Mesodermal cell (in vitro differentiated cells): ENCODE measurements around the gene CTXN1.

Experiments used
- H3K27ac ChIP-seq: 2 replicates; pipeline ENCODE4 v1.7.0; 2013; ENCODE audit warnings: mild to moderate bottlenecking, low read depth, low read length, moderate library complexity; ENCODE audit not compliant: severe bottlenecking
- H3K36me3 ChIP-seq: 2 replicates; pipeline ENCODE4 v1.7.1; 2013; ENCODE audit warnings: mild to moderate bottlenecking, low read length, moderate library complexity; ENCODE audit not compliant: control insufficient read depth, insufficient read depth
- H3K4me1 ChIP-seq: one replicate; pipeline ENCODE4 v1.7.1; 2013; ENCODE audit warnings: mild to moderate bottlenecking, low read length; ENCODE audit not compliant: insufficient read depth, control insufficient read depth, poor library complexity, severe bottlenecking
- H3K4me3 ChIP-seq: 2 replicates; pipeline ENCODE4 v1.7.0; 2013; ENCODE audit warnings: low read length, control low read depth, mild to moderate bottlenecking; ENCODE audit not compliant: insufficient read depth, poor library complexity, severe bottlenecking; ENCODE audit errors: extremely low read depth
- H3K9me3 ChIP-seq: 2 replicates; pipeline ENCODE4 v1.7.1; 2013; ENCODE audit warnings: mild to moderate bottlenecking, low read length, moderate library complexity; ENCODE audit not compliant: control insufficient read depth
- WGBS, 2 experiments: methylation state at CpG; one replicate each; pipeline ENCODE4 v1.1.5; 2013; ENCODE audit warnings: missing lambda C conversion rate in 2 of 2; ENCODE audit not compliant: insufficient coverage in 2 of 2; 5-methylcytosine and 5-hydroxymethylcytosine counted together

The CTXN1 gene

DNA sequence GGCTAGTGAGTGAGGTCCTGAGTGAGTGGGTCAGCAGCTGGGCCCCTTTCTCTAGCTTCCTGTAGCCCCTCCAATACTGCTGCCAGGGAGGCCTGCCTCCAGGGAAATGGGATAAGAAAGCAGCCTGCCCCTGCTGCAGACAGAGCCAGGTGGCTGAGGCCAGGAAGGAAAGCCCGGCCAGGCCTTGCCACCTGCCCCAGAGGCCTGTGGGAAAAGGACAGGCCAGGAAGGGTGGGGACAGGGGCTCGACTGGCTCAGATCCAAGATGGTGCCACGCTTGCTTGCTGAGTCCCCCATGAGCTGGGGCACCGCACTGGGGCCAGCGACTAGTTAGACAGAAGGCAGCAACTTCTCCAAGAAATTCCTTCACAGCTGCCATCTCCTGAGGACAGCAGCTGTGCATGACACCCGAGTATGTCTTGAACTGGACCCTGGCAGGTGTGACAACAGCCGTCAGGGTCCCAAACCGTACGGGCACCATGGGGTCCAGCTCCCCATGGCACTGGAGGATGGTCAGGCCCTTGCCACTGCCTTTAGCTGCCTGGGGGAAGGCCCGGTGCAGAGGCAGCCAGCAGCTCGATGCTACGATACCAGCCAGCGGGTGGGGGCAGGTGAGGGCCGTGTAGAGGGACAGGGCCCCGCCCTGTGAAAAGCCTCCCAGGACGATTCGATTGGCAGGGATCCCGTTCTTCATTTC is 46.7 kb downstream of the CTXN1 start:
- 89 to 94% methylated on average over 15 to 17 of the region's 18 CpGs for WGBS, 2 experiments
- H3K9me3 ChIP-seq, result no peaks in the 10 kb centered on the region
- no peak overlapping the region for H3K4me3 ChIP-seq
- H3K27ac ChIP-seq, result no peak overlapping the region
- H3K36me3 ChIP-seq, result no peaks in the 10 kb centered on the region
- no peaks in the 10 kb centered on the region for H3K4me1 ChIP-seq

DNA sequence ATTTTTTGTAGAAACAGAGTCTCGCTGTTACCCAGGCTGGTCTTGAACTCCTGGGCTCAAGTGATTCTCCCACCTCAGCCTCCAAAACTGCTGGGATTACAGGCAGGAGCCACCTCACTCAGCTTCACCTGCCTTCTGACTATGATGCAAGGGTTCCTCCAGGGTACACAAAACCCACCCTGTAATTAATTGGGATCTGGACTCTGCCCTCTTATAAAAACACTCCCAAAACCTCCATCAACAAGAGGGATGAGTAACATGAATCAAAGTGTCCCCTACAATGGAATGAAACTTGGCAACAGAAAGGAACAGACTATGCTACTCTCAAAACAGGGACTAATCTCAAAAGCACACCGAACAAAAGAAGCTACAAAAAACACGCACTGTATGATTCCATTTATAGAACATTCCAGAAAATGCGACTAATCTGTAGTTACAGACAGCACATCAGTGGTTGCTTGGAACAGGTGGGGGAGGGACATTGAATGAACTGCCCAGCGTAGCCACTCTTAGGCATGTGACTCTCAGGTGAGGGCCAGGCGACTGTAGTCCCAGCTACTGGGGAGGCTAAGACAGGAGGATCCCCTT is 48.6 kb downstream of the CTXN1 start:
- H3K4me1 ChIP-seq, result peaks cover 3% of the 10 kb centered on the region
- no peaks in the 10 kb centered on the region for H3K36me3 ChIP-seq
- no peak overlapping the region for H3K4me3 ChIP-seq
- 84 to 88% methylated on average over 3 to 5 of the region's 6 CpGs for WGBS, 2 experiments
- H3K9me3 ChIP-seq, result no peaks in the 10 kb centered on the region
- H3K27ac ChIP-seq, result no peak overlapping the region

DNA sequence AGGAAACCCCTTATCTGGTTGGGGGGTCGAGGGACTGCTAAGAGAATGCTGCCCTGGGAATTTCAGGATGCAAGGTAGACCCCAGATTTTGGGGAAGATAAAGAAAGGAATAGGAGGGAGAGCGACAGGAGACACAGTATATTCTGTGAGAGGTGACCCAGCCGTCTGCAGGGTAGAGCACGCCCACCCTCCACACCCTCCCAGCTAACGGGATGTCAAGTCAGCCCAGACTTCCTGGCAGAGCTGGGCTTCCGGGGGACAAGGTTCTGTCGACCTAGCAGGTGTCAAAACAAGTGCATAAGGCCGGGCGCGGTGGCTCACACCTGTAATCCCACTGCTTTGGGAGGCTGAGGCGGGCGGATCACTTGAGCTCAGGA is 51.0 kb downstream of the CTXN1 start:
- 61 to 68% methylated on average over 9 to 12 of the region's 12 CpGs for WGBS, 2 experiments
- Histone ChIP-seq H3K27ac (no peak overlapping the region), H3K36me3 (no peaks in the 10 kb centered on the region), H3K4me3 (peak overlapping the region; percentile 39), H3K4me1 (peaks cover 10% of the 10 kb centered on the region), H3K9me3 (no peaks in the 10 kb centered on the region)
